Stomach (tissue), 9 donors: ENCODE measurements around the gene OGFR. TPM values are rescaled to one million over a fixed set of nuclear protein-coding genes. Genes with fewer than 3 reads are reported as not detected.
A peak's percentile ranks its signal among the peaks of the same experiment; 100 is the strongest.

Experiments
- DNase-seq, 2 donors: peaks; one replicate each; pipeline versions ENCODE4 v3.0.0 to v3.0.0-alpha.2; 2013 to 2019
- H3K27ac ChIP-seq, 5 donors: fragments of 200-600 bp in 4 of 5; sonication (generic) in 4 of 5; one replicate each; pipeline ENCODE4 v1.5.1; 2013 to 2019; ENCODE audit warnings: mild to moderate bottlenecking in 1 of 5, moderate library complexity in 1 of 5
- H3K27me3 ChIP-seq, 3 donors: fragments of 200-600 bp; sonication (generic); one replicate each; pipeline ENCODE4 v1.5.1; 2017 to 2019; ENCODE audit warnings: mixed run types in 1 of 3
- H3K36me3 ChIP-seq, 4 donors: fragments of 200-600 bp; sonication (generic); 1 replicate in 3 of 4; 2 replicates in 1 of 4; pipeline ENCODE4 v1.5.1; 2016 to 2019
- H3K4me1 ChIP-seq, 4 donors: fragments of 200-600 bp; sonication (generic); one replicate each; pipeline ENCODE4 v1.5.1; 2016 to 2019
- H3K4me3 ChIP-seq, 4 donors: fragments of 200-600 bp; sonication (generic) in 3 of 4; one replicate each; pipeline ENCODE4 v1.5.1; 2016 to 2019; ENCODE audit warnings: mild to moderate bottlenecking in 1 of 4
- H3K9me3 ChIP-seq, 4 donors: fragments of 200-600 bp; sonication (generic); one replicate each; pipeline ENCODE4 v1.5.1; 2016 to 2019
- CTCF ChIP-seq, 7 experiments: fragments of 450-650 bp in 4 of 7; fragments of 200-600 bp in 3 of 7; sonication (generic) in 3 of 7; IDR thresholded peaks; one replicate each; pipeline ENCODE4 v1.5.1; 2016 to 2019; ENCODE audit warnings: antibody characterized with exemption in 7 of 7, control low read depth in 2 of 7, mild to moderate bottlenecking in 1 of 7
- EP300 ChIP-seq: sonication (generic); formaldehyde crosslinking; IDR thresholded peaks from one replicate; pipeline ENCODE4 v1.6.1; 2017; ENCODE audit warnings: antibody characterized with exemption
- POLR2A ChIP-seq, 4 donors: fragments of 450-650 bp; IDR thresholded peaks; one replicate each; pipeline ENCODE4 v1.6.1; 2016; ENCODE audit warnings: antibody characterized with exemption in 4 of 4, control low read depth in 2 of 4, mild to moderate bottlenecking in 1 of 4, moderate library complexity in 1 of 4
- POLR2AphosphoS5 ChIP-seq, 3 donors: sonication (generic); formaldehyde crosslinking; IDR thresholded peaks; one replicate each; pipeline ENCODE4 v1.6.1; 2016; ENCODE audit warnings: antibody characterized with exemption in 3 of 3
- WGBS, 5 donors: extraction: QIAGEN DNeasy Blood & Tissue Kit in 3 of 5; methylation state at CpG; one replicate each; pipeline versions ENCODE4 v1.1.5 to v1.1.7; 2013 to 2018; 5-methylcytosine and 5-hydroxymethylcytosine counted together
- intact Hi-C: fragments of 100-400 bp; cut with DNase I; formaldehyde crosslinking; loops from one replicate; pipeline ENCODE4 v1.15.1; 2023; ENCODE audit warnings: low total_unique reads
- polyA plus RNA-seq, 3 donors: library from polyadenylated mRNA; stranded (reverse); fragments of 200-250 nt; gene quantifications; one replicate each; pipeline ENCODE4 v1.2.3, GENCODE V29; 2013
- total RNA-seq, 5 donors: library from RNA; depleted of rRNA; stranded (reverse); fragments of >200 nt; gene quantifications; one replicate each; pipeline versions ENCODE4 v1.1.0 to v1.2.3, GENCODE V29; 2014 to 2016
- donor health status: healthy with polysubstance abuse.
- donor health status: Bipolar disorder and iron deficiency.
- donor health status: healthy.

Gene OGFR
- total and polyA plus RNA-seq, 8 donors, result 20.1 to 75.3 (median 42.3) TPM

GRCh38 chr20:62808211-62808865, 3.7 kb downstream of the OGFR start:
- Histone ChIP-seq H3K4me1 (peaks cover 23 to 41% (median 38%) of the 10 kb centered on the region in 4 donors), H3K27me3 (no peaks in the 10 kb centered on the region), H3K4me3 (no peak overlapping the region), H3K27ac (no peak overlapping the region), H3K36me3 (peaks cover 53 to 67% (median 66%) of the 10 kb centered on the region in 4 donors), H3K9me3 (no peaks in the 10 kb centered on the region)
- DNase-seq, result peak; percentile 70 to 84
- TF ChIP-seq CTCF (IDR thresholded peaks at IDR 0.05), result peak in 5 of 7 experiments; percentile 61 to 95 (median 89)
- TF ChIP-seq EP300, result no peak
- TF ChIP-seq POLR2AphosphoS5 (IDR thresholded peaks at IDR 0.05), result peak in 1 of 3 donors; percentile 23
- TF ChIP-seq POLR2A (IDR thresholded peaks at IDR 0.05), result no peak
- WGBS, 5 donors, result 36 to 50% (median 44%) methylated on average over 12 to 21 of the region's 21 CpGs
- intact Hi-C loops, result no loop called here

- Histone ChIP-seq H3K27me3 (peaks cover 0 to 9% (median 6%) of the 10 kb centered on the region in 3 donors), H3K9me3 (no peaks in the 10 kb centered on the region), H3K4me3 (no peak overlapping the region), H3K27ac (no peak overlapping the region), H3K4me1 (peaks cover 19 to 34% (median 32%) of the 10 kb centered on the region in 4 donors), H3K36me3 (peaks cover 59 to 75% (median 73%) of the 10 kb centered on the region in 4 donors)
- TF ChIP-seq EP300, result no peak
- no peak for TF ChIP-seq POLR2A (IDR thresholded peaks at IDR 0.05)
- TF ChIP-seq POLR2AphosphoS5 (IDR thresholded peaks at IDR 0.05), result no peak
- TF ChIP-seq CTCF (IDR thresholded peaks at IDR 0.05), result no peak
- WGBS, 5 donors, result 90 to 96% (median 95%) methylated on average over 13 to 24 of the region's 24 CpGs
- intact Hi-C loops, result no loop called here
- no peak for DNase-seq
Observed at GRCh38 chr20:62809530-62810428, 5.1 kb downstream of the OGFR start.

- TF ChIP-seq EP300 (no peak), POLR2A (IDR thresholded peaks at IDR 0.05) (no peak), POLR2AphosphoS5 (IDR thresholded peaks at IDR 0.05) (no peak), CTCF (IDR thresholded peaks at IDR 0.05) (no peak)
- Histone ChIP-seq H3K9me3 (no peaks in the 10 kb centered on the region), H3K4me3 (no peak overlapping the region), H3K36me3 (peaks cover 59 to 75% (median 73%) of the 10 kb centered on the region in 4 donors), H3K27ac (no peak overlapping the region), H3K27me3 (peaks cover 8 to 25% (median 22%) of the 10 kb centered on the region in 3 donors), H3K4me1 (peaks cover 19 to 39% (median 38%) of the 10 kb centered on the region in 4 donors)
- DNase-seq, result no peak
- WGBS, 5 donors, result 91 to 97% (median 94%) methylated on average over 15 to 21 of the region's 21 CpGs
- intact Hi-C loops, result no loop called here
Observed at GRCh38 chr20:62811320-62811719, 6.7 kb downstream of the OGFR start.

- no peak for DNase-seq
- Histone ChIP-seq H3K4me3 (no peak overlapping the region), H3K9me3 (no peaks in the 10 kb centered on the region), H3K27me3 (peaks cover 11 to 29% (median 26%) of the 10 kb centered on the region in 3 donors), H3K36me3 (peaks cover 59 to 74% (median 73%) of the 10 kb centered on the region in 4 donors), H3K4me1 (peaks cover 19 to 39% (median 38%) of the 10 kb centered on the region in 4 donors), H3K27ac (no peak overlapping the region)
- intact Hi-C loops, result no loop called here
- WGBS, 5 donors, result 81 to 88% (median 84%) methylated on average over 8 to 10 of the region's 10 CpGs
- TF ChIP-seq CTCF (IDR thresholded peaks at IDR 0.05) (no peak), POLR2AphosphoS5 (IDR thresholded peaks at IDR 0.05) (no peak)
Observed at GRCh38 chr20:62811720-62812119, 7.1 kb downstream of the OGFR start.
